ENCODE results near the gene ERCC6L2.

GRCh38 chr9:95876595-95876994, 1.1 kb downstream of the ERCC6L2 start:
- TF ChIP-seq CTCF (IDR thresholded peaks at IDR 0.05) (no peak), POLR2AphosphoS5 (IDR thresholded peaks at IDR 0.05; ENCODE audit: low read depth, low read length) (no peak), REST (IDR thresholded peaks at IDR 0.05; ENCODE audit: insufficient read depth in 1 of 2, low read depth in 2 of 2, low read length in 1 of 2) (no peak)
